Hippocampal formation (tissue), 2 donors: ENCODE data around the gene NEK6.

Experiments used
- DNase-seq, 2 donors: peaks; one replicate each; lab custom pipeline; 2025; lab: John Stamatoyannopoulos, UW

The NEK6 gene

GRCh38 chr9:124354346-124355038 is 96.7 kb downstream of the NEK6 start:
- DNase-seq, result no peak

- DNase-seq, result no peak
Observed at GRCh38 chr9:124355039-124355940, 97.5 kb downstream of the NEK6 start.

GRCh38 chr9:124355941-124356744 is 98.4 kb downstream of the NEK6 start:
- no peak for DNase-seq

- no peak for DNase-seq
Observed at GRCh38 chr9:124356745-124357390, 99.1 kb downstream of the NEK6 start.

GRCh38 chr9:124357721-124358361 is 100.1 kb downstream of the NEK6 start:
- DNase-seq, result no peak

- no peak for DNase-seq
Observed at GRCh38 chr9:124358631-124359030, 100.9 kb downstream of the NEK6 start.

GRCh38 chr9:124359426-124359825 is 101.7 kb downstream of the NEK6 start:
- no peak for DNase-seq

GRCh38 chr9:124359855-124360678 is 102.3 kb downstream of the NEK6 start:
- DNase-seq, result no peak

- no peak for DNase-seq
Observed at GRCh38 chr9:124361128-124361527, 103.4 kb downstream of the NEK6 start.

GRCh38 chr9:124363326-124364096 is 105.8 kb downstream of the NEK6 start:
- no peak for DNase-seq

- no peak for DNase-seq
Observed at GRCh38 chr9:124364141-124364540, 106.4 kb downstream of the NEK6 start.

- no peak for DNase-seq
Observed at GRCh38 chr9:124365036-124365435, 107.3 kb downstream of the NEK6 start.

- DNase-seq, result no peak
Observed at GRCh38 chr9:124366476-124367220, 108.9 kb downstream of the NEK6 start.

GRCh38 chr9:124368692-124369091 is 110.9 kb downstream of the NEK6 start:
- no peak for DNase-seq

- no peak for DNase-seq
Observed at GRCh38 chr9:124369231-124369797, 111.6 kb downstream of the NEK6 start.

GRCh38 chr9:124370896-124371582 is 113.3 kb downstream of the NEK6 start:
- DNase-seq, result no peak

- no peak for DNase-seq
Observed at GRCh38 chr9:124372038-124372437, 114.3 kb downstream of the NEK6 start.

- DNase-seq, result no peak
Observed at GRCh38 chr9:124373386-124373785, 115.6 kb downstream of the NEK6 start.
